HTERT RPE-1 (cell line): ENCODE results near the gene ERGIC1.
"Not testable (repeated sequence)": the region's sequence is repeated elsewhere in the genome, so short reads cannot be mapped to it uniquely, and the experiment has no call there.

Source experiments
- in situ Hi-C: fragments of 300-500 bp; cut with MboI; formaldehyde crosslinking; loops from 4 replicates; pipeline ENCODE4 v1.14.3; 2020; ENCODE audit warnings: low sequenced_read_pairs

The ERGIC1 gene

DNA sequence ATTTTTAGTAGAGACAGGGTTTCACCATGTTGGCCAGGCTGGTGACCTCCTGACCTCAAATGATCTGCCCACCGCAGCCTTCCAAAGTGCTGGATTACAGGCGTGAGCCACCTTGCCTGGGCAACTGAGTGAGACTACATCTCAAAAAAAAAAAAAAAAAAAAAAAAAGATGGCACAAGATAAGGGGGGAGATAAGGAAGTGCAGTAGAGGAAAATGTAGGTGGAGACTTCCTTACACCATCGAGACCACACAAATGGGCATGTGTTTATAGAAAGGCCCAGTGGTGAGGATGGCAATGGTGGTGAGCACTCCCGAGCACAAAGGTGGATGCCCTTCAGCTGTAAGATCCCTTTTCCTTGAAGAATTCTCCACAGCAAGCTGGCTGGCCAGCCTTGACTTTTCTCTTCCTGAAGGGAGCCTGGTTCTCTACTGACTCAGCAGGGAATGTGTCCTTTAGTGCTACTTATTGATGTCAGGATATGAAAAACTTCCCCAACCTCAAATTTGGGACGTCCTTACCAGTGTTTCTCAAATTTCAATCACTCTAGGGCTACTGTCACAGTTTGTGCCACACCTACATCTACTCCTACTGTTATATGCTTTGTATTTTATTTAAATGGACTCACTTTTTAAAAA is 28.2 kb downstream of the ERGIC1 start:
- in situ Hi-C loops: no loop called here

DNA sequence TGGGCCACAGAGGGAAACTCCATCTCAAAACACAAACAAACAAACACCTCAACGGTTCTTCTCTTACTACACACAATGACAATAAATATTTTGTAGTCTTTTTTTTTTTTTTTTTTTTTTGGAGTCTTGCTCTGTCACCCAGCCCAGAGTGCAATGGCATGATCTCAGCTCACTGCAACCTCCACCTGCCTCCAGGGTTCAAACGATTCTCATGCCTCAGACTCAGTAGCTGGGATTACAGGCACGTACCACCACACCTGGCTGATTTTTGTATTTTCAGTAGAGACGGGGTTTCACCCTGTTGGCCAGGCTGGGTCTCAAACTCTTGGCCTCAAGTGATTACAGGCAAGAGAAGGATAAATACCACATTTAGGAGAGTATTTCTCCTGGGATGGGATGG is 30.1 kb downstream of the ERGIC1 start:
- in situ Hi-C loops: not testable (repeated sequence)

DNA sequence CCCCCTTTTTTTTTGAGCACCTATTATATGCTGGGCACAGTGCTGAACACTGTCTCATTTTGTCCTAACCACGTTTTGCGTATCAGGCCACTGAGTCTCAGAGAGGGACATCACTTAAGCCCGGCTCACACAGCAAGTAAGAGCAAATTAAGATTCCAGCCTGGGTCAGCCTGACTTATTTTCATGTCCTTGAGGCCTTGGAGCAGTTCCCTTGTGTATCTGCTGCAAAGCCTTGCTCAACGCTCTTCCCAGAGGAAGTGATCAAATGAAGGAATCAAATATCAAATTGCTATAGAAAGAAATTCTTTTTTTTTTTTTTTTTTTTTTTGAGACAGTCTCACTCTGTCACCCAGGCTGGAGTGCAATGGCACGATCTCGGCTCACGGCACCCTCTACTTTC is 30.7 kb downstream of the ERGIC1 start:
- in situ Hi-C loops: no loop called here

DNA sequence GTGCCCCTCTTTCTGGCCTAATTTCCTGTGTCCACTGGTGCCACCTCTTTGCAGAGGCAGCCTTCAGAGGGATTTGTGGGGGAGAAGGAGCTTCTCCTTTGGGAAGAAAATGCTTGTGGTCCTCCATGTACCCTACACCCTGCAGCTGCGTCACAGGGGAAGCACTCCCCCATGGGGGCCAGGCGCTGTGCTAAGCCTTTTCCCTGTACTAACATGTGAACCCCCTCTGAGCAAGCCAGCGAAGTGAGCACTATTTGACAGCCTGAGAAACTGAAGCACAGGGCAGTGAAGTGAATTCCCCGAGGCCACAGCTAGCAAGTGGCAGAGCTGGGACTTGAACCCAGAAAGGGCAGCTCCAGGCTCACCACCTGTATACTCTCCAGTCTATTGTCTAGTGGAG is 32.3 kb downstream of the ERGIC1 start:
- in situ Hi-C loops: no loop called here

DNA sequence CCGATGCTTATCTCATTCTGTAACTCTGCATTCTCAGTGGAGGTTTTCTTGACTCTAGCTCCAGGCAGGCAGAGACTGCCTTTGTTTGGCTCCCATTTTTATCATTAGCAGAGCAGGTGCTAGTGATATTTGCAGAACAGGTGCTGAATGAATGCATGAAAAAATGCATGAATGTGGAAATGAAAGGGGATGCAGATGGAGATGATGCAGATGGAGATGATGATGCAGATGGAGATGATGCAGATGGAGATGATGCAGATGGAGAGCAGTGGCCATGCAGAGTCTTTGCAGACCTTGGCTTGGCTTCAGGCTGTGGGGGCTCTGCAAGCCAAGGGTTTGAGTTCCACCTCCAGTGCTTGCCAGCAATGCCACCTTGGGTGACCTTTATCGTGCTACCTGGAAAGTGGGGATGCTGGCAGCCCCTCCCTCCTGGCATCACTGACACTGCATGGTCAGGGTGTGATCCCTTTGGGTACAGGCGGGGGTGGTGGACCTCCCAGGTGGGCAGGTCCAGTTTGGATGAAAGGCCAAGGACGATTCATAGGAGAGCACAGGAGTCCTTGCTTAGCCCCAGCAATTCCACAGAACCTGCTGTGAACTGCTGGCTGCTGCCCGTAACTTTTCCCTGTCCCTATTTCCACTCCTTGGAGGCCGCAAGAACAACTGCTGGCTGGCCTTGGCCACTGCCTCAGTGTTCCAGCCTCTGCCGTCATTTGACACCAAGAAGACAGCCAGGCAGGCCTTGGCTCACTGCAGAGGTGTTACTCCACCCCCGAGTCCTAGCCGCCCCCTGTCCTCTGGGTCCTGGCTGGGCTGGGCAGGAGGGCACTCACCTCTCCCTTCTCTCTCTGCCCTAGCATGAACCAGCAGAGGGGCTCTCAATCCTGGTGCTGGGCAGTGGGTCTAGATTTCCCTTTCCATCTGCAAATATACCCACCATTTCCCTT is 33.0 kb downstream of the ERGIC1 start:
- in situ Hi-C loops: no loop called here

DNA sequence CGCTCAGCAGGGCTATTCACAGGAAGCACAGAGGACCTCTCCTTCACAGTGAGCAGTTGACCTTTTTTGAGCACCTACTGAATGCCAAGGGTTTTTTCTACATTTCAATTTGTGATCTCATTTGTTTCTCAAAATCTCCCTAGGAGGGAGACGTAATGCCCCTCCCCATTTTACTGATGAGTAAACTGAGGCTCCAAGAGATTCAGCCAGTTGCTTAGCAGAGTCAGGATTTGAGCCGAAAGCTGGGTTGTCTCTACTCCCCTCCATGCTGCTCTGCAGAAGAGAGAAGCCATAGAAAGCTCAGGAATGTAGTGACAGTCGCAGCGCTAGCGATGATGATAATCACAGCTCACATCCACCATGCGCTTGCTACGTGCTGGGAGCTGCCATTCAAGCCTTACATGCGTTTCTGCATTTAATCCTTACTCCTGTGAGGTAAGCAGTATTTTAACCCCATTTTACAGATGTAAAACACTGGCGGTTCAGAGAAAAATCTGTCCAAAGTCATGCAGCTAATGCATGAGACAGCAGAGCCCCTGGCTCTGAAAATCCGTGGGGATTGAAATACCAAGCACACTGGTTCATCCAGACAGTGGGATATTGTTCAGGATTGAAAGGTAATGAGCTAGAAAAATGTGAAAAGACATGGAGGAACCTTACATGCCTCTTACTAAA is 33.8 kb downstream of the ERGIC1 start:
- in situ Hi-C loops: no loop called here

DNA sequence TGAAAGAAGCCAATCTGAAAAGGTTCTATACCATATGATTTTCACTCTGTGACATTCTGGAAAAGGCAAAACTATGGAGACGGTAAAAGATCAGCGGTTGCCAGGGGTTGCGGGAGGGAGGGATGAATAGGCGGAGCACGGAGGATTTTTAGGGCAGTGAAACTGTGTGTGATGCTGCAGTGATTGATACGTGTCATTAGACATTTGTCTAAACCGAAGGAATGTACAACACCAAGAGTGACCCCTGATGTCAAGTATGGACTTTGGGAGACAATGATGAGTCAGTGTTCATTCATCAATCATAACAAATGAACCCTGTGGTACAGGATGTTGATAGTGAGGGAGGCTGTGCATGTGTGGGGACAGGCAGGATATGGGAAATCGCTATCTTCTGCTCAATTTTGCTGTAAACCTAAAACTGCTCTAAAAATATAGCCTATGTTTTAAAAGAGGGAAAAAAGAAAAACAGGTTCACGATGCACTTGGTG is 34.4 kb downstream of the ERGIC1 start:
- in situ Hi-C loops: no loop called here

DNA sequence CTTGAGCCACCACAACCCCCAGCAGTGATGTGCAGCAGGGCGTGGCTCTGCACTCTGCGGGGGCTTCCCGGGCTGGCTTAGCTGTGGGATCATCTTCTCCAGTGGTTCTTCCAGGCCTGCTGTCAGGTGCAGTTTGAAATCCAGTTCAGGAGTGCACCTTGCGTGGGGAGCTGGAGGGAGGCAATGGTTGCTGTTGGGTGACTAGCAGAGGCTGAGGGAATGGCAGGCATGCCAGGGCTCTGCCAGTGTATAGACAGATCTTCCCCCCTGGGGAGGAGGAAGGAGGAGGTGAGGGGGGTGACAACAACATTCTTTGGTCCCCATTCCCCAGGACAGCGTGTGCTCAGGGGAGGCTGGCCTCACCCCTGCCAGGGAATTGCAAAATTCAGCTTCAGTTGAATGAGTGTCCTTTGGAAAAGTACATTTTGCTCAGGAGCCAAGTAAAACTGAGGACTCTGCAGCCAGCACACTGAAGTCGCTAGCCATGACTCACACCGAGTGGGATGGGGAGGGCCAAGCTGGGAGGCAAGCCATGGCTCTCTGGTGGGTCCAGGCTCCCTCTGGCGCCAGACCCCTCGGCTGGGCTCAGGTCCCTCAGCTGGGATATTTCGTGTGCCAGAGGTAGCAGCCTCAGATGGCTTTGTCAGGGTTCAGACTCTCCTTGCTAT is 35.0 kb downstream of the ERGIC1 start:
- in situ Hi-C loops: no loop called here

DNA sequence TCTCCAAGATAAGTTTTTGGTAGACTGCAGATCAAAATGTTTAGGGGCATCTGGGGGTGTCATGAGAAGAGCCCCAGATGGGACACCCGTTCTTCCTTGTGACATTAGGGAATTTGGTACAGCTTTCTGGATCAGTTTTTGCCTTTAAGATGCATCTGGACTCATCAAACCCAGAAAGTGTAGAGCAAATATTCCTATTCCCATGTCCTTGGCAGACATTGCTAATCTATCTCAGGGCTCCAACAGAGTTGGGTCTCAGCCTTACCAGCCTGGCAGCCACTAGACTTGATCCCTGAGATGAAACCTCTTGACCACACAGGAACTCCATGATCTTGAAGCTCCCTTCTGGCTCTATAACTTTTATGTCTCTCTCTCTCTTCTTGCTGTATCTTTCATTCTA is 35.6 kb downstream of the ERGIC1 start:
- in situ Hi-C loops: no loop called here

DNA sequence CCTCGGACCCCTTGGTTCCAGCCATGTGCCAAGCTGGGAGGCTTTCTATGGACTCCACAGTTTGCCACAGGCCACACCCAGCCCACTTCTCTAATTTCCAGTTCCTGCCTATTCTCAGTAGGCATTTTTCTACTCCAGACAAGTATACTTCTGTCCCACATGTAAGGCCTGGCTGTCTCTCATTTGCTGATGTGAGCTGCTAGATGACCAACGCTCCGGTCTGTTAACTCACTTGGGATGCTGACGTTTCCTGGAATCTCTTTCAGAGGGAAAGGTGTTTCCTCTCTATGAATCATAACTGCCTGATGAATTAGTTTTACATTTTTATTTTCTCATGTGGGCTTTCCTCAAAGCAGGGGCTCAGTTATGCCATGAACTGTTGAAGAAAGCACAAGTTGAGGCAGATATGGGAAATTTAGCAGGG is 36.3 kb downstream of the ERGIC1 start:
- in situ Hi-C loops: no loop called here

DNA sequence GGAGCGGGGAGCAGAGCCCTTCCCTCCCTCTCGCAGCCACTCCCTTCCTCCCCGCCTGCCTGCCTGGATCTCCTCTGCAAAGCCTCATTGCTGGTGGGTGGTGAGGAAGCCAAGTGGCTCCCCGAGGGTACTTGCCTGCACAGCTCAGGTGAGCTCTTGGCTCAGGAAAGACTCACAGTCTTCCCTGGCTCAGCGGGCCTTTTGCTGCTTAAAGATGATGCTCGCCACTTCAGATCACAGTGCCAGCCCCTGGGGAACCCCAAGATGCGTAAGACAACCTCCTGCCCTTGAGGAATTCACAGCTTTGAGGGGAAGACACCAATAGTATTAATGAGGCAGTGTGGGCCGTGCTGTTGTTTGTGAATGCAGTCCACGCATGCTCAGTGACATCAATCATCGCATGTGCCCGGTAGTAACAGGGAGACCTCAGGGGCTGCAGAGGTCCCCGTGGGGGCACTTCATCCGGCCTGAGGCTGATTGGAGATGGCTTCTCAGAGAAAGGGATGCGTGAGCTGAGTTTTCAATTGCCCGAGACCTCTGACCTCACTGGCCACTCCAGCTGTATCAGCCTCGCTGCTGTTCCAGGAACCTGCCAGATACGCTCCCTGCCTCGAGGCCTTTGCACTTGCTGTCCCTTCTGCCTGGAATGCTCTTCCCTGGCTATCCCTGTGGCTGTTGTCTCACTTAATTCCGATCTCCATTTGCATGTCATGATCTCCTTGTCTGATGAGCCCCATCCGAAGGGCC is 36.8 kb downstream of the ERGIC1 start:
- in situ Hi-C loops: no loop called here

DNA sequence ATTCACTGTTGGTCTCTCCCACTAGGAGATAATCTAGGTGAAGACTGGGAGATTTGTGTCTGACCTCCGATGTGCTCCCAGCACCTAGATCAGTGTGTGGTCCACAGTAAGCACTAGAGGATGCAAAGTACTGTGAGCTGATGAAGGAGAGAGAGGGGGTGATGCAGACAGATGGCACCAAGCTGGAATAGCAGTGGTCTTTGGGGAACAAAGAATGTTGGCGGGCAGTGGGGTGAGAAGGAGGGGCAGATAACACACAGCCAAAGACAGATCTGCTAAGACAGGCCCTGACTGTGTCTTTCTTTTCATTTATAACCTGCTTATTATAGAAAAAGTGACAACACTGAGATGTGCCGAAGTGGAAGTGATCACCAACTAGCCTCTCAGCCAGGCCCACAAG is 37.5 kb downstream of the ERGIC1 start:
- in situ Hi-C loops: no loop called here

DNA sequence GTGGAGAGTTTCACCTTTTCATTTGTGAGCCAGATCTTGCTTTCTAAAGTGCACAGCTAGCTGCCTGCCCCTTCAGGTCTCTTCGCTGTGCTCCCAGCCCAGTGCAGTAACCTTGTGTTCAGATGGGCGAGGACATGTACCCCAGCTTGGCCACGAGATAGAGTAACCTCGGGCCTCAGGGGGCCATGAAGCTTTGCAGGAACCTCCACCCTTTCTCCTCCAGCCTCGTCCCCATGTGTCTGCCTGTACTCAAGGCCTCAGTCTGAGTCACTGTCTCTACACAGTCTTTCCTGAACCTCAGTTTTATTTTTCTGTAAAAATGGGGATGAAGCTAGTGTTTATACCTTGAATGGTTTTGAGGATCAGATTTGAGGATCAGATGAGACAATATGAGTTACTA is 37.9 kb downstream of the ERGIC1 start:
- in situ Hi-C loops: no loop called here

DNA sequence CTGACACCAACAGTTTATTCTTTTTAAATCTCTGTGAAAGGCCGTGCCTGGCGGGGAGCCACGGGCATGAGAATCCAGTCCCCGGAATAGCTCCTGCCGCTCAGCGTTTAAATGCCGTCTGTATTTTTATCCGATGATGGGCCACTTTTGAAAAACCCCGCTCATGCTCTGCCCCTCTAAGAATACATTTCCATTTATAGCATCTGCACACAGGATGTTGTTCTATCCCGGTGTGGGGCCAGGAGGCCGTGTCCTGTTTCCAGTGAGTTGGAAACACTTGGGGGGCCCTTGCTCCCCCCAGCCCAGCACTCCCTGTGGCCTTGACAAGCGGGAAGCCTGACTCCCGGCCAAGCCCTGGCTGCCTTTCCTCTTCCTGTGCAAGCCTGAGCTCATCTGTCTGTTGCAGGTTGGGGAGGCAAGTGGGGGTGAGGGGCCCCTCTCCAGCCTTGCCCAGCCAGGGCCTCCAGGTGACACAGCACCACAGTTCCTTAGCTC is 39.0 kb downstream of the ERGIC1 start:
- in situ Hi-C loops: no loop called here

DNA sequence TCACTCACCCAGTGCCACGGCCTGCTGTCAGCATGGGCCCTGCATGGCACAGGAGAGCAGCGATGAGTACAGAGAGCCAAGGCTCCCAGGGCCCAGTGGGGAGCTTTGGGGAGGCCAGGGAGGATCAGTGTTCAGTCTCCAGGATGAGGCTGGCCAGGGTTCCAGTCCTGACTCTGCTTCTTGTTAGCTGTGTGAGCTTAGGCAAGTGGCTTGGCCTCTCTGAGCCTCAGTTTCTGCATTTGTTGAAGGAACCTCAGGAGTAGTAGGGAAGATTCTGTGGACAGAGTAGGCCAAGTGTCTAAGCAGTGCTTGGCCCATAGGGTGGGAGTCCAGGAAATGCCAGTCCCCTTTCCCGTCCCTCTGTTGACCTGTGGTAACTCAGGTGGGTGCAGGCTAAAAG is 39.5 kb downstream of the ERGIC1 start:
- in situ Hi-C loops: no loop called here

DNA sequence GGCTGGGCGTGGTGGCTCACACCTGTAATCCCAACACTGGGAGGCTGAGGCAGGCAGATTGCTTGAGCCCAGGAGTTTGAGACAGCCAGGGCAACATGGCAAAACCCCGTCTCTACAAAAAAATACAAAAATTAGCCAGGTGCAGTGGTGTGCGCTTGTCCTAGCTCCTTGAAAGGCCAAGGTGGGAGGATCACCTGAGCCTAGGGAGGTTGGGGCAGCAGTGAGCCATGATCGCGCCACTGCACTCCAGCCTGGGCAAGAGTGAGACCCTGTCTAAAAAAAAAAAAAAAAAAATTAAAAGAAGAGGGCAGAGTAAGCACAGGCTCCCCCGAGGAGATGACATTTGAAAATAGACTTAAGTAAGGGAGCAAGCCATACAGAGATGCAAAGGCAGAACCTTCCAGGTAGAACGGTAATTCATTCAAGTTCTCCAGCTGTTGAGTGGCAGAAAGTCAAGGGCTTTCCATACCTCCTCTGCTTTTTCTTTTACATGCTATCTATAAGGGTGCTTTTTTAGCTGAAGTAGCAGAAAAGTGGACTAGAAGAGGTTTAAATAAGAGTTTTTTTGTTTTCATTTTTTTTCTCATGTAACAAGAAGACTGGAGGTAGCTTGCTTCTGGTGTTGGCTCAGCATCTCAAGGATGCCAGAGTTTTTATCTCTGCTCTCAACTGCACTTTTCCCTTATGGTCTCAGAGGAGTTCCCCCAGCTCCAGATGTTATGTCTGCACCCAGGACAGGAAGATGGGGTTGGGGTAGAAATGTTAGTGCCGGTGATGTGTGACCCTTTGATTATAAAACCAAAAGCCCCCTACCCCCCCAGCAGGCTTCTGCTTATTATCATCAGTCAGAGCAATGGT is 40.8 kb downstream of the ERGIC1 start:
- in situ Hi-C loops: no loop called here

DNA sequence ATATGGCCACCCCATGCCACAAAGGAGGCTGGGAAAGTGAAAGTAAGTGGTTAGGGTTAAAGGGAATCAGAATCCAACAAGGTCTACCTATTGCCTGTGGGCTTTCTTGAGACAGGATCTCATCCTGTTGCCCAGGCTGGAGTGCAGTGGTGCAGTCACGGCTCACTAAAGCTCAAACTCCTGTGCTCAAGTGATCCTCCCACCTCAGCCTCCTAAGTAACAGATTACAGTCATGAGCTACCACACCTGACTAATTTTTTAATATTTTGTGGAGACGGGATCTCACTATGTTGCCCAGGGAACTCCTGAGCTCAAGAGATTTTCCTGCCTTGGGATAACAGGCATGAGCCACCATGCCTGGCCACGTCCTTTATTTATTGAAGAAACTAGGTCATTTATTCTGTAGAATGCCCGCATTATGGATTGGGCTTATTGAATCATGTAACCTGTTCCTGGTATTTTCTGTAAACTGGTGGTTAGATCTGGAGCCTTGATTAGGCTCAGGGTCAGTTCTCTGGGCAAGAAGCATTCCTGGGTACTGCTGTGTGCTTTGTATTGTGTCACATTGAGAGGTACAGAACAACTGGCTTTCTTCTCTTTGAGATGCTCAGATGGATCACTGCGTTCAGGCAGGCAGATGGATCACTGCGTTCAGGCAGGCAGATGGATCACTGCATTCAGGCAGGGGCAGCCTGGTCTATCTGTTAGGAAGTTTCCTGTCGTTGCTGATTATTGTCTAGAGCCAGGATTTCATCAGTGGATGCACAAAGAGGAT is 41.6 kb downstream of the ERGIC1 start:
- in situ Hi-C loops: no loop called here

DNA sequence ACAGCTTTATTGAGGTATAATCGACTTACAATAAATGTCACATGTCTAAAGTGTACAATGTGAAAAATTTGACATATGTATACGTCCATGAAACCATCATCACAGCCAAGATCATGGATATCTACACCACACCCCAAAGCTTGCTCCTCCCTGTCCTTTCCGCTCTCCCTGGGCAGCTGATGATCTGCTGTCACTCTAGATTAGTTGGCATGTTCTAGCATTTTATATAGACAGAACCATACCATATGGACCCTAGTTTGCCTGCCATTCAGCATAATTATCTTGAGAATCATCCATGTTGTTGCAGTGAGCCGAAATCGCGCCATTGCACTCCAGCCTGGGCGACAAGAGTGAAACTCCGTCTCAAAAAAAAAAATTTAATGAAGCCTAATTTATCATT is 42.5 kb downstream of the ERGIC1 start:
- in situ Hi-C loops: no loop called here
